Measurements from ENCODE around the gene SDC4.
A peak's percentile ranks its signal among the peaks of the same experiment; 100 is the strongest.

The SDC4 gene

DNA sequence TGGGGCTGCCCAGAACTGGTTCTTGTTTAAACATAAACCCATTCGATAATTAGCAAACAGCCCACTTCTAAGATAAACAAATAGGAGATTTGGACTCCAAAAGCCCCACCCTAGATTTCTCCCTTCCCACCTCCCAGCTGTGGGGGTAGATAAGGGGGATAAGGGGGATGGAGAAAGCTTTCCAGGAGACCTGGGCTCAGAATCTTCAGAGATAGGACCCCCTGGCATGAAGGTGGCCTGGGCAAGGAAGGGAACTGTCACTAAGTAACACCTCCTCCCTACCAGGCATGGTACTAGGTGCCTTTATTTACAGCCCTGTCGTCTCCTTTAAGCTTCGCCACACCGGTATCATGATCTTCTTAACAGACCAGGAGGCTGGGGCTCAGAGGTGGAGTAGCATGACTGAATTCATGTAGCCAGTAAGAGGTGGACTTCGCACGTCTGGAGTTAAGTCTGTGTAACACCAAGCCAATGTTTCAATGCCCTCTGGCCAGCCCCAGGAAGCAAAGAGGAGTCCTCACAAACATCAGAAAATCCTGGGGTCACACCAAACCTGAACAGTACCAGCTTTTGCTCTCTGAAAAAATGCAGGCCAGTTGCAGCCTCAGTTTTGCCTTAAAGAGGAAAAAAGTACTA, 4.6 kb downstream of the SDC4 start:
- no peak for DNase-seq (ENCODE audit: low read depth)

GRCh38 chr20:45342855-45343531, 5.2 kb downstream of the SDC4 start:
- no peak for DNase-seq (ENCODE audit: low read depth)

GRCh38 chr20:45341939-45342854, 6.0 kb downstream of the SDC4 start:
- DNase-seq (ENCODE audit: low read depth), result no peak

DNA sequence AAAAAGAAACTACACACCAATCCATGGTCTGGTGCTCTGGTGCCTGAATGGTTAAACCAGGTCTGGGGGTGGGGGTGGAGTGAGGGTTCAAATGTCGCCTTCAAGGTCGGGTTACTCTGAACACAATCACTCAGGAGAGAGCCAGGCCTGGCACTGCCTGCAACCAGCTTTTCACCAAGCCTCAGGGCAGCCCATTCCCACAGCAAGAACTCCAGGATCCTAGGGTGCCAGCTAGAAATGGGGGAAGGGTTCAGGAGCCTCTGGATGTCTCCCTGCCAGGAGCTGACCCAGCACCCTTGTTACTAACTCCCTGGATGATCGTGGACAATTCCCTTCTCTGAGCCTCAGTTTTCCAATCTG, 6.7 kb downstream of the SDC4 start:
- no peak for DNase-seq (ENCODE audit: low read depth)

DNA sequence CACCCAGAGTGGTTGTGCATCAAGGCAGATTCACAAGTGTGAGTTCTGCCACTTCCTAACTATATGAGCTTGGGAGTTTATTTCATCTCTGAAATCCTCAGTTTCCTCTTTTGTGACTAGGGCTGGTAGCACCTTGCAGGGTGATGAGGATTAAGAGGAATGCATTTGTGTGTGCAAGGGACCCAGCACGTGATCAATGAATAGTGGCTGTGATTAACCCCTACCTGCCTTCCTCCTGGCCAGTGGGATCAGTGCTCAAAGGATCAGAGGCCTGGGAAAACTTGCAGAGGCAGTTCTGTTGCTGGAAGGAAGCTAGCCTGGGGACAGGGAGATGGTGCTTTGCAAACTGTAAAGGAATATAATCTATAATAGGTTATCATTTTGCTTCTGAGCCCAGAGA, 7.3 kb downstream of the SDC4 start:
- no peak for DNase-seq (ENCODE audit: low read depth)

GRCh38 chr20:45340236-45340847, 7.9 kb downstream of the SDC4 start:
- no peak for DNase-seq (ENCODE audit: low read depth)

- no peak for DNase-seq (ENCODE audit: low read depth)
Observed at GRCh38 chr20:45339799-45340198, 8.4 kb downstream of the SDC4 start.

GRCh38 chr20:45339084-45339483, 9.1 kb downstream of the SDC4 start:
- no peak for DNase-seq (ENCODE audit: low read depth)

DNA sequence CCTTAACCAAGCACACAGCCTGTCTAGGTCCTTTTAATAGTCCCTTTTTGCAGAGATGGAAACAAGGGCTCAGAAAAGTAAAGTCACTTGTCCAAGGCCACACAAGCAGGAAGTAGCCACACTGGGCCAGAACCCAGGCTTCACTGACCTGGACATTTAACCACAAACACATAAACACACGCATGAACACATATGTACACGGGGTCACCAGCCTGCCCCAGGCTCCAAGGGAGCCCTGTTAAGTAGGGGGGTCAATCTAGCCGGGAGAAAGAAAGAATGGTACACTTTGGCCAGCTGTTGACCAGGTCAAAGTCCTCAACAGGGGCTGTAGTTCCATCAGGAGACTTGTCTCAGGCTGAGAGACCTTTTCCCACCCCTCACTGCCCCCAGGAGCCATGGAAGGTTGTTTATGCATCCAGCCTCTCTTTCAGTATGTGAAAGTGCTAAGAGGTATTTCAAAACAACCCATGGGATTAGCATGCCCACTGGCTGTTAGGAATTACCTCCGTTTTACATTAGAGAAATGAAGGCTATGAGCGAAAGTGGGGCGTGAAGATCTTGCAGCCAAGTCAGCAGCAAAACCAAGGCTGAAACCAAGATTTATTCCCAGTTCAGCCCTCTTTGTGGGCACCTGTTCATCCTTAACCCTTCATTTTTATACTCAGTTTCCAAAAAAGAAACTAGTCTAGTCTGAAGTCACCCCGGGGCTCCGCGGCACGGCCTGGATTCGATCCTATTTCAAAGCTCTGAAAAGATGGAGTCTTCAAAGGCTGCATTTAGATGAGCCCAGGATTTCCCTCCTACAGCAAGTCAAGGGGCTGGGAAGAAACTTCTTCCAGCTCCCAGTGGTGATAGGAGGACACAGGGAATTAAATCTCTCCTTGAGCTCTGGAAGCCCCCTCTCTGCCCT, 9.8 kb downstream of the SDC4 start:
- no peak for DNase-seq (ENCODE audit: low read depth)

GRCh38 chr20:45337367-45338120, 10.7 kb downstream of the SDC4 start:
- DNase-seq (ENCODE audit: low read depth), result peak; percentile 87

DNA sequence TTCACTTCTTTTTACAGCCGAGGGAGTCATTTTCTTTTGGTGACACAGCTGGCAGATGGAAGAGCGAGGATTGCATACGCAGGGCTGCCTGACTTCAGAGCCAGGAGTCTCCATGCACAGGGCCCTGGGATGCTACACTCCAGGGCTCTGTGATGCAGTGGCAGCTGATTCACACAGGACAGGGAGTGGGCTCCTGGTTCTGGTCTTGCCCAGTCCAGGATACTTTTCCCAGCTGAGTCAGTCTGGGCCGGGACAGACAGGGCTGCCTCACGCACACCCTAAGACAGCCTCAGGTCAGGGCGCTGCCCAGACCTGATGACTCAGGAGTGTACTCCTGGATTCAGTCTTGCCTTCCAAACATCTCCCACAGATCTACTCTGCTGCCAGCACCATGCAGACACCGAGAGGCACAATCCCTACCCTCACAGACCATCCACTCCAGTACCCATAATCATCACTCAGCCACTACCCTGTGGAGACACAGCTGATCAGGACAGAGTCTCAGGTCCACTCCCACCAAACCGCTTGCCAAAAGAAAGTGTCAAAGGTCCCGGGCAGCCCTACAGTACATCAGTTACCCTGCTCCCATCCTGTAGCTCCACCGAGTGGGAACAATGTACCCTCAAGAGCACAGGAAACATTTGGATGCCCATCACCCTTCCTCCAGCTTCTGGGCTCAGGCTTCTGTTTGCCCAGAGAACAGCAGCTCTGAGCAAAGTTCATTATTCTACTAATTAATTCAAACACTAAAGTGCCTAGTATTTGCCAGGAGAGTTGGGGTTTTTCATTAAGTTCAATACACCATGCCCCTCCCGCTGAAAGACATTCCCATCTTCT, 11.5 kb downstream of the SDC4 start:
- DNase-seq (ENCODE audit: low read depth), result peak; percentile 86

GRCh38 chr20:45330476-45330875, 17.7 kb downstream of the SDC4 start:
- DNase-seq (ENCODE audit: low read depth), result no peak

DNA sequence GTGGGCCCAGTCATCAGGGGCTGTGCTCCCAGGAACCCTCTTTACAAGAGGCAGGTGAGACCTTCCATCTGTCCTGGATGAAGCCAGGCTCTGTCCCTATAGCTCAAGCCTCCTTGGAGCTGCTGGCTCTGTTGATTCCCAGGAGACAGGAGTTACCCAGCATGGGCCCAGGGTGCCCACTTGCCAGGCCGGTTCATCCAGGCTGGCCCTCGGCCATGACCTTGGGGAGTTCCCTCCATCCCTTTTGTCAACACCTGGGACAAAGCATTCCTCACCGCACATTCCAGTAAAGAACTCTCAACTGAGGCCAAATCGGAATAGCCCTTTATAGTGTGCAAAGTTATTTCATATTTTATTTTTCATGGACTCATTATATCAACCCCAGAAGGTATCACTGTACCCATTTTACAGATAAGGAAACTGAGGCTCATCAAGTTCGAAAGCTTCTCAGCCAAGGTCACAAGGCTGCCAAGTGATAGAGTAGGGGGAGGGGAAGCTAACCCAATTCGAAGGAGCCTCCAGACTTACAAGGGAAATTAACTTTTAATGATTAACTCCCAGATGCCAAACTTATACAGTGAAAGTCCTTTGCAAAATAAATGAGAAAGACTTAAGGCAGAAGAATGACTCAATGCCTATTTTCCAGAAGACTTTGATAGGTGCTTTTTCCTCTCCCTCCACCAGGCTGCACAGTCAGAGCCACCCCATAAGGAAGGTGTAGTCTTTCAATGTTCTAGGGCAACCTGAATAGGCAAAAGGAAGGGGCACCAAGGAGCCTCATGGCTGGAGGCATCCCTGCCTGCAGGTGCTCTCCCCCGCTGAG, 18.5 kb downstream of the SDC4 start:
- DNase-seq (ENCODE audit: low read depth), result no peak

- DNase-seq (ENCODE audit: low read depth), result no peak
Observed at GRCh38 chr20:45328451-45328850, 19.8 kb downstream of the SDC4 start.

GRCh38 chr20:45325371-45325770, 22.9 kb downstream of the SDC4 start:
- no peak for DNase-seq (ENCODE audit: low read depth)

DNA sequence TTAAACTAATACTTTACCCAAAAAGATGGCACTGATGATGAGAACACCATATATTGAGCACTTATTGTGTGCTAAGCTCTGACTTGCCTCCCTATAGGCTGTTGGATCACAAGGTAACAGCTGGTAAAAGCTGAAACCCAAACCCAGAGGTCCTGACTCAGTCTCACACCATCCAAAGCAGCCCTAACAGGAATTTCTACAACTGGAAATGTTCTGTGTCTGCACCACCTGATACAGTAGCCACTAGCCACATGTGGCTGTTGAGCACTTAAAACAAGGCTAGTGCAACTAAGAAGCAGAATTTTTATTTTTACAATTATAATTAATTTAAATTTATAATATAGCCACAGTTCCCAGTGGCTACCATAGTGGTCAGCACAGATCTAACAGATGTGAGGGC, 24.5 kb downstream of the SDC4 start:
- DNase-seq (ENCODE audit: low read depth), result no peak

GRCh38 chr20:45322952-45323383, 25.3 kb downstream of the SDC4 start:
- DNase-seq (ENCODE audit: low read depth), result no peak

DNA sequence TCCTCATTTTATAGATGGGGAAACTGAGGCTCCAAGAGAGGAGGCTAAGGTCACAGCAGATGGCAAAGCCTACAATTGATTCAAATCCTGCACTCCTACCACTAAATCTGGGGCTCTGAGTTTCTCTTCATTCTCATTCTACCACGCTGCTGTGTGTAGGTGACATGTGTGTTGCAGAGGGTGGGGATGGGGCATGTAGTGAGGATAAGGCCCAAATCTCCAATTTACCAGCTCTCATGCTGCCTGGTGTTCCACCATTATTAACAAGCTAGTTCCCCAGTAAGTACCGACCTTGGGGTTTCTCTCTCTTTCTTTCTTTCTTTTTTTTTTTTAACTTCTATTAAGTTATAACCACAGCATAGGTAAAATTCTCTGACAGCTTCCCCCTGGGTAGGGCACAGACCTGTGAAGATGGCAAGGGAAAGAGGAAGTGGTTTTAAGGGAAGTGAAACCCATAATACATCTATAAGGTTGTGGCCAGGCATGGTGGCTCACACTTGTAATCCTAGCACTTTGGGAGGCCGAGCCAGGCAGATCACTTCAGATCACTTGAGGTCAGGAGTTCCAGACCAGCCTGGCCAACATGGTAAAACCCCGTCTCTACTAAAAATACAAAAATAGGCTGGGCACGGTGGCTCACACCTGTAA, 27.2 kb downstream of the SDC4 start:
- no peak for DNase-seq (ENCODE audit: low read depth)

Measured in GM04503 (cell line).